ENCODE measurements around the gene HSPA12A. TPM values are rescaled to one million over a fixed set of nuclear protein-coding genes. Genes with fewer than 3 reads are reported as not detected.

The HSPA12A gene
- polyA plus RNA-seq, 2 of the 4 experiments (the other 2 are of a cell fraction): 16.9 to 17.0 TPM

- H3K4me2 ChIP-seq: peak overlapping the region; percentile 56
- ChIA-PET CTCF (interaction anchor here (0.7 to 2.9 kb wide), 3 partner anchors 10 to 85 kb away, joined by 4 to 12 read pairs (median 4); no protein-coding TSS in a partner anchor), POLR2A (interaction anchor here (0.7 kb wide), 1 partner anchor 24 kb away, joined by 5 read pairs; the partner anchor contains the start of gene HSPA12A)
- peaks cover 53% of the 10 kb centered on the region for H3K4me1 ChIP-seq
- ATAC-seq: peak; percentile 53 to 54
- no peak for FAIRE-seq
- H3K4me3 ChIP-seq: no peak overlapping the region
- TF ChIP-seq ZFP36 (IDR thresholded peaks at IDR 0.05; ENCODE audit: borderline replicate concordance, partially characterized antibody) (peak; percentile 36), NFE2L2 (conservative IDR thresholded peaks at IDR 0.05; ENCODE audit: low read length) (no peak)
- DNase-seq (ENCODE audit: low read depth in 1 of 2, low spot score in 1 of 2): peak; percentile 30 to 46
- H3K9me3 ChIP-seq: peaks cover 14% of the 10 kb centered on the region
- 49% methylated on average over 13 of the region's 13 CpGs for WGBS (ENCODE audit: missing lambda C conversion rate)
- peak overlapping the region; percentile 53 to 86 for H3K27ac ChIP-seq
Measured at GRCh38 chr10:116766837-116767634, 24.7 kb upstream of the HSPA12A start.

- peak overlapping the region; percentile 56 for H3K4me2 ChIP-seq
- WGBS (ENCODE audit: missing lambda C conversion rate): 42% methylated on average over 5 of the region's 5 CpGs
- ChIA-PET CTCF (interaction anchor here (0.7 to 2.9 kb wide), 3 partner anchors 10 to 85 kb away, joined by 4 to 12 read pairs (median 4); no protein-coding TSS in a partner anchor), POLR2A (interaction anchor here (0.7 kb wide), 1 partner anchor 23 kb away, joined by 5 read pairs; the partner anchor contains the start of gene HSPA12A)
- H3K27ac ChIP-seq: peak overlapping the region; percentile 53 to 86; a peak in 4 of 6 replicates
- H3K4me1 ChIP-seq: peaks cover 46% of the 10 kb centered on the region
- no peak for ATAC-seq
- no peak for DNase-seq (ENCODE audit: low read depth in 1 of 2, low spot score in 1 of 2)
- H3K9me3 ChIP-seq: peaks cover 14% of the 10 kb centered on the region
- H3K4me3 ChIP-seq: no peak overlapping the region
- no peak for TF ChIP-seq RCOR1 (IDR thresholded peaks at IDR 0.05; ENCODE audit: low read depth, low read length)
- no peak for TF ChIP-seq GATA3 (IDR thresholded peaks at IDR 0.05; ENCODE audit: borderline replicate concordance)
- TF ChIP-seq CHD4 (IDR thresholded peaks at IDR 0.05; ENCODE audit: borderline replicate concordance): no peak
- no peak for TF ChIP-seq CEBPB (IDR thresholded peaks at IDR 0.05)
- no peak for TF ChIP-seq BCL3 (IDR thresholded peaks at IDR 0.05)
- TF ChIP-seq RFX5 (IDR thresholded peaks at IDR 0.05): no peak
- no peak for TF ChIP-seq HMGXB4 (CRISPR knock-in tag; IDR thresholded peaks at IDR 0.05; ENCODE audit: borderline replicate concordance)
- no peak for TF ChIP-seq EHF (CRISPR knock-in tag; IDR thresholded peaks at IDR 0.05)
- TF ChIP-seq MYC (IDR thresholded peaks at IDR 0.05; ENCODE audit: borderline replicate concordance, low read length): no peak
- no peak for TF ChIP-seq ZC3H11A (IDR thresholded peaks at IDR 0.05)
- TF ChIP-seq ZSCAN20 (CRISPR knock-in tag; IDR thresholded peaks at IDR 0.05): no peak
- TF ChIP-seq REST (IDR thresholded peaks at IDR 0.05): no peak
- TF ChIP-seq CBX8 (IDR thresholded peaks at IDR 0.05): no peak
- TF ChIP-seq ATOH8 (CRISPR knock-in tag; IDR thresholded peaks at IDR 0.05; ENCODE audit: low read depth): no peak
- TF ChIP-seq HES2 (IDR thresholded peaks at IDR 0.05): no peak
- no peak for TF ChIP-seq USF2 (IDR thresholded peaks at IDR 0.05)
- no peak for TF ChIP-seq TFCP2L1 (CRISPR knock-in tag; IDR thresholded peaks at IDR 0.05)
- no peak for FAIRE-seq
Measured at GRCh38 chr10:116766241-116766827, 24.0 kb upstream of the HSPA12A start.
